ENCODE results near the gene UVSSA.

UVSSA gene

DNA sequence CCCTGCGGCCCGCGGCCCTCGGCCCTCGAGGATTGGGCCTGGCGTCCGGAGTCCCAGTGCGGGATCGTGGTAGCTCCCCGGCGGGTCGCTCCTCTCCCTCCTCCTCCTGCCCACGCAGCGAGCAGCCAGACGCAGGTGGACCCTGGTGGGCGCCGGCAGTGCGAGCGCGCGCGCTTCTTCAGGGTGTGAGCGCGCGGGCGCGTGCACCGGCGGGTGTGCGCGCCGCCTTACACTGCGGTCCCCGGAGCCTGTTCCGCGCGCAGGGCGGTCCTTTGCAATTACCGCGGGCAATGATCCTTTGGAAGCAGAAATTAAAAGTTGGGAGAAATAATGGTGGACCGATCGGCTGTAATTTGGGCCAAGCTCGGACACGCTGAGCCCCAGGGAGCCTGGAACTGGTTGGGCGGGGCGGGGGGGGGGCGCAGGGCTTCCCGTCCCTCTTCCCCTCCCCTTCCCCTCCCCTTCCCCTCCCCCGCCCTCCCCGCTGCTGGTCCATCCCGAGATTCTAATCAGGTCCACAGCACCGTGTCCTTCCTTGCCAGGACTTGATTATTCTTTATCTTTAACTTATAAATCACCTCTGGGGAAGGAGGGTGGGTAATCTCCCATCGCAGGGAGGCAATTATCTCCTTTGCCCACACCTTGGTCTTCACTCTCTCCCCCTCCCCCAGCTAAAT lies 60.8 kb downstream of the UVSSA start:
- DNase-seq (ENCODE audit: low read depth in 2 of 2), result no peak

DNA sequence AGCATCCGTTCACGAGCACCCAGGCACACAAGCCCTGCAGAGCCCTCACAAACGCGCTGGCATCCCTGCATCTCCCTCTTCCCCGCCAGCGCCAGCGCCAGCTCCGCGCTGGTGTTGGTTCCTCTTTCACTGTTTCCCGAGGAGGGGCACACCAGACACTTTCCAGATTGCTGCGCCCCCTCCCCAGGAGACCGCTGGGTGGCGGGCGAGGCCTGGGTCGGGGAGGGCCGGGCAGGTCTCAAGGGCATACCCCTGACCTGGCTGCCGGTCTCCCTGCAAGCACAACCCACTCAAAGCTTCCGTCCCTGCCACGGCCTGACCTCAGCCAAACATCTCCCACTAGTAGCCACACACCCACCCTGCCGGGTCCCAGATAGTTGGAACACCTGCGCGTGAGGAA lies 61.4 kb downstream of the UVSSA start:
- DNase-seq (ENCODE audit: low read depth in 2 of 2), result no peak

DNA sequence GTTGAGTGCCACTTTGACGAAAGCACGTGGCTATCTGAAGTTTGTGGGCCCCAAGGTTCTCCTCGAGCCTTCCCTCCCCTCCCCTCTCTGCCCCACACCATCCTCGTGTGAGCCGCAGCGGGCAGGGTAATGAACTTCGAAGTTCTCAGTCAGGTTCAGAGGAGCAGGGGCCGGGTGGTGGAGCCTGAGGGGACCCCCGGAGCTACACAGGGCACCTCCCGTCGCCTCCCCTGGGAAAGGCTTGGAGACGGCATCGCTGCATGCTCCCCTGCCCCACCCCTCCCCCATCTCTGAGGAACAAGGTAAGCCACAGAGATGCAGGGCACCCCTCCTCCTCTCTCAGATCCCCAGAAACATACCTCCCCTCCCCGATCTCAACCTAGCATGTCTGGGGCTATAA lies 62.1 kb downstream of the UVSSA start:
- DNase-seq (ENCODE audit: low read depth in 2 of 2), result no peak

DNA sequence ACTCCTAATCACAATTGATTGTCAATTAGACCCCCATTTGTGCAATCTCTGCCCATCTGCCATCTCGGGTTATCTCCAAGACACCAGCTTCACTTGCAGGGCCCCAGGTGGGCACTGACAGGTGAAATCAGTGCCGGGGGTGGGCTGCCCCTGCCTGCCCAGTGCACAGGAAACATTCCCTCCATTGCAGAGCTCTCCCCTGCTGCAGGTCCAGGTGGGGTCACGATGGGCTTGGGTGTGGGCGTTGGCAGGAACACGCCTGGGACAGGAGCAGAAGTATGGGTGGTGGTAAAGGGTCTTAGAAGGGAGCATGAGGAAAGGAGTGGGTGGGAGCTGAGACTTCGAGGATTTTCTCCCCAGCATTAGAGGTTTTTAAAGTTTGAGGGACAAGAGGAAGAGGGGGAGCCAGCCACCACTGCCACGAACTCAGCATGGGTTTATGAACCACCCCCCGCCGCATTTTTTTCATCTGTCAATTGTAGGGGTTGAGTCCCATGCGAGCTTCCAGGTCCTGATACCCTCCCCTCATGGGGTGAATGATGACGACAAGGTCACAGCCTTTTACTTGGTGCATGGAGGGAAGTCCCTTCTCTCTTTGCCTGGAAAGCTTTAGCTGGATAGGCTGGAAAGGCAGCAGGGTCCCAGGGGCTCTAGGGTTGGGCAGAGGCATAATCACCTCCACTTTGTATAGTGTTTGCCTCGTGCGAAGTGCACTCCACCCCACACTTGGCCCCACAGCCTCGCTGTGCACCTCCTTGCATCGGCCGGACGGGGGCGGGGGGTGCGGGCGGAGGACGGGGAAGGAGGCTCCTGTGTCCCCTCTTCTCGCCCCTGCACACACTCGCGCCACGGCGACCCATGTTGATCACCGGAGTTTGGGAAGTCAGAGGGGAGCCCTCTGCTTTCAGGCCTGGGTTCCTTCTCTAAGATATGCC lies 62.8 kb downstream of the UVSSA start:
- DNase-seq (ENCODE audit: low read depth in 2 of 2), result no peak

DNA sequence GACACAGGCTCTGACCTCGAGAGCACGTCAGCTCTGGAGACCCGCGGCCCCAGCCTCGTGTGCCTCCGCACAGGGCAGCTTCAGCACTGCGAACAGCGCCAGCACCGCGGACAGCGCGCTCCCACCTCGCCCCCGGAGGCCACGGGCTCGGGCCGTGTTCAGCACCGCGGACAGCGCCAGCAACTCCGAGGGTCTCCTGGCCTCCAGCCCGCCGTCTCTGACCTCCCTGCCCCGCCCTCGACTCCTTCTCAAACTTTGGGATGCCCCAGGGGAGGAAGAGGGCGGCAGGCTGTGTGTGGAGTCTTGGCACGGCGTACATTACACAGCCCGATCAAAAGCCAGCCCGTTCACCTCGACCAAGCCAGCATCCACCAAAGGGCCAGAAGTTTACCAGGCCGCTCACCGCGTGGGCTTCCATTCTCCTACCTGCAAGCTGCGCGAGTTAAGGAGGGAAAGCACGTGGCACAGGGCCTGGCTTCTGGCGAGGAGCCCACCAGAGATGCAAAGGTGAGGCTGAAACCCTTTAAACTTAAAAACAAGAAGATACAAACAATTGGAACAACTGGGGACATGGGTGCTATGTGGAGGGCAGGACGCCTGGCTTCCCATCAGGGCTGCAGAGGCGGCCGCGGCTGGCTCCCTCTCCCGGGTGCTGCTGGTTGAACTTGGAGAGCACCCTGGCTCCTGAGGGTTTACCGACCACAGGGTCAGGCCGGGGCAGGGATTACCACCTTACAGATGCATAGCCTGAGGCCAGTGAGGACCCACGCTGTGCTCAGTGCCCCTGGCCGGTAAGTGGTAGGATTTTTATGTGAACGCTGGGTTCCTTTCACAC lies 63.7 kb downstream of the UVSSA start:
- DNase-seq (ENCODE audit: low read depth in 2 of 2), result peak in 1 of 2 donors; percentile 34

DNA sequence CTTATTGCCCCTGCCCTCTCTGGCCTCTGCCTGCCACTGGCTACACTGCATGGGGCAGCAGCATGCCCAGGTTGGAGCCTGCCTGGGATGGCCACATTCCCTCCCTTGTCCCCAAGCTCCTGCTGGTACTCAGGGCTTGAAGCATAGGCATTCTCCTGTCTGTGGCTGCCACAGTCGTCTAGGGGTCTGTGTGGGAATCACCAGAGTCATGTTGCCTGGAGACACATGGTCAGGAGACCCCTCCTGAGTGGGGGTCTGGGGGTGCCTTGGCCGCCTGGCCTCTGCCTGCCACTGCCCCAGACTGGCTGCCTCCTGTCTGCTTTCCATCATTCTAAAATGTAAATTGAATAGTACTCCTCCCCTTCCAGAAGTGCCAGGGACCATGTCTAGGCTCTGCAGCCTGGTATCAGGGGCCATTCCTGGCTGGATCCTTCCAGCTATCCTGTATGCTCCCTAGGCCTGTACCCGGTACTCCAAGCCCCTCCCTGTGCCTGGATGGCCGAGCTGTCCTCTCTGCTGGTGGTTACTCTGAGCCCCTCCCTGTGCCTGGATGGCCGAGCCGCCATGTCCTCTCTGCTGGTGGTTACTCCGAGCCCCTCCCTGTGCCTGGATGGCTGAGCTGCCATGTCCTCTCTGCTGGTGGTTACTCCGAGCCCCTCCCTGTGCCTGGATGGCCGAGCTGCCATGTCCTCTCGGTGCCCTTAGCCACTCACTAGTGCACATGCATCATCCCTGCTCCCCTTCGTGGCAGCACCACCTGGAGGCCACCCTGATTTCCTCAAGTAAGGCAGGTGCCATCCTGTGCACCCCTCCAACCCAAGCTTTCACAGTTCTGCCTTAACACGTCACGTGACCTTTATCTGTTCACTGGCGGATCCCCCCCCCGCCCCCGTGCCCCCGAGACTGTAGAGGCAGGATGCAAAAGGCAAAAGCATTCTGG lies 64.7 kb downstream of the UVSSA start:
- DNase-seq (ENCODE audit: low read depth in 2 of 2), result no peak

DNA sequence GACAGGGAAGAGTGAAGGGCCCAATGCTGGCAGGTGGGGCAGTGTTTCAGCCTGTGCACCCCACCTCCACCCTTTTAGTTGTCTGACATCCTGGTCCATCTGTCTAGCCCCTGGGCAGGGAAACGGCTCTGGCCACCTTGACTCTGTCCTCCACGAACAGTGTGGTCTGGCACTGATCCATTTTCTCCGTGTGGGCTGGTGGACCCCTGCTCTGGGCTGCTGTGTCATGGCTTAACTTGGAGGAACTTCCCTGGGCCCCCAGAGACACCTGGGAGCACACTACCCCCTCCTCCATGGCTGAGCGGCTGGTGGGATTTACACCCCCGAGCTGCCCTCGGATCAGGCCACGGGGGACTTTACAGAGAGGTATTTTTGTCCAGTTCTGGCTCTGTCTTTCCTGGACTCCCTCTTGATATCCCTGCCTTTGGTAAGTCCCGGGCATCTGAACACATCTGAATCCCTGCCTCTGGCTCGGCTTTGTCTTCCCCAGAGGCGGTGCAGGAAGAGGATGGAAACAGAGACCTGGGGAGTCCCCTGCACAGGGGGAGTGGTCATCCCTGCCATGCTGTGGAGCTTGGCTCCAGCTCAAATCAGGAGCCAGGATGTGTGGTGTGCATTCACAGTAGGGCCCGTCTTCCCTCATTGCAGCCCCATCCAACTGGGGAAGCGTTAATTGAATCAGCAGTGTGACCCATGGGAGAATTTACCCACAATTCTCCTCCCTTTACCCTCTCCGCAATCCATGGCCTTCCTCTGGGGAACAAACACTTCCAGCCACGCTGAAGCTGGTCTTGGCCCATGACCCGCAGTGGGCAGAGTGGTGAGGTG lies 65.6 kb downstream of the UVSSA start:
- DNase-seq (ENCODE audit: low read depth in 2 of 2), result no peak

DNA sequence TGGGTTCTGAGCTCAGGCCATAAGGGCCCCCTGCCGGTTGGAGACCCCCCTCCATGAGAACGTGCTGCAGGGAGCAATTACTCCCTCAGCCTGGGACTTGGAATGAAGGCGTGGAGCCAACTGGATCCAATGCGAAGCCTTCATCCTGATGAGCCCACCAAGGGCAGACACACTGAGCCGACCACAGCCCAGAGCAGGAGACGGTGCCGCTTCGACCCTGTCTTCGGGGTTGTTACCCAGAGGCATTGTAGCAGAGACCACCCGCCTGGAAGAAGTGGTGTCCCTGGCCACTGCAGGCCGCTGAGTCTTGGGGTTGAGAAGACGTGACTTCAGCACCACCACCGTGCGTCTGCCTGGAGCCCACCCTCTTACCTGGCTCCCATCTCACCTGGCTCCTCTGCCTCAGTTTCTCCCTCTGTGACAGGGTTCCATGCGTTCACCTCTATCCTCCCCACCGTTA lies 66.2 kb downstream of the UVSSA start:
- DNase-seq (ENCODE audit: low read depth in 2 of 2), result no peak

DNA sequence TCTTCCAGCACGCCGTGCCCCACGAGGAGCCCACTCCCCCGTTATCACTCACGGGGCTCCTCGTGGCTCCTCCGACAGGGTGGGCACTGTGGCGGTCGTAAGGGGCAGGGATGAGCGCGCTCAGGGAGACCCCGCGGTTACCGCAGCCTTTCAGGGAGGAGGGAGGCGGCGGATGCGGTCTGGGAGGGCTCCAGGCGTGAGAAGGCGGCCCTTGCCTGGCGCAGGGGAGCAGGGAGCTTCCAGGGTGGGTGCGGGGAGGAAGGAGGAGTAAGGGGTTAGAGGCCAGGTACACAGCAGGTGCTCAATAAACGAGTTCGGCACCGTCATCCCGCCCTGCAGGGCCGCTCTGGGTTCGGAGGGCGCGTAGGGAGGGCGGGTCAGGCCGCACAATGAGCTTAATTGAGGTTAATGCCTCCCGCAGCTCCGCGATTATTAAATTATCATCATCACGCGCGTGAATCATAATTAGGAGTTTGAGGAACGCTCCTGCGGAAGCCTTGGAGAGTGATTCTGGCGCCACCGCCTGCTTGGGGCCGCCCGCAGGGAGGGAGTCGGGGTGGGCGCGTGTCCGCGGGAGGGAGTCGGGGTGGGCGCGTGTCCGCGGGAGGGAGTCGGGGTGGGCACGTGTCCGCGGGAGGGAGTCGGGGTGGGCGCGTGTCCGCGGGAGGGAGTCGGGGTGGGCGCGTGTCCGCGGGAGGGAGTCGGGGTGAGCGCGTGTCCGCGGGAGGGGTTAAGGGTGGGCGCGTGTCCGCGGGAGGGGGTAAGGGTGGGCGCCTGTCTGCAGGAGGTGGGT lies 66.9 kb downstream of the UVSSA start:
- DNase-seq (ENCODE audit: low read depth in 2 of 2), result no peak

DNA sequence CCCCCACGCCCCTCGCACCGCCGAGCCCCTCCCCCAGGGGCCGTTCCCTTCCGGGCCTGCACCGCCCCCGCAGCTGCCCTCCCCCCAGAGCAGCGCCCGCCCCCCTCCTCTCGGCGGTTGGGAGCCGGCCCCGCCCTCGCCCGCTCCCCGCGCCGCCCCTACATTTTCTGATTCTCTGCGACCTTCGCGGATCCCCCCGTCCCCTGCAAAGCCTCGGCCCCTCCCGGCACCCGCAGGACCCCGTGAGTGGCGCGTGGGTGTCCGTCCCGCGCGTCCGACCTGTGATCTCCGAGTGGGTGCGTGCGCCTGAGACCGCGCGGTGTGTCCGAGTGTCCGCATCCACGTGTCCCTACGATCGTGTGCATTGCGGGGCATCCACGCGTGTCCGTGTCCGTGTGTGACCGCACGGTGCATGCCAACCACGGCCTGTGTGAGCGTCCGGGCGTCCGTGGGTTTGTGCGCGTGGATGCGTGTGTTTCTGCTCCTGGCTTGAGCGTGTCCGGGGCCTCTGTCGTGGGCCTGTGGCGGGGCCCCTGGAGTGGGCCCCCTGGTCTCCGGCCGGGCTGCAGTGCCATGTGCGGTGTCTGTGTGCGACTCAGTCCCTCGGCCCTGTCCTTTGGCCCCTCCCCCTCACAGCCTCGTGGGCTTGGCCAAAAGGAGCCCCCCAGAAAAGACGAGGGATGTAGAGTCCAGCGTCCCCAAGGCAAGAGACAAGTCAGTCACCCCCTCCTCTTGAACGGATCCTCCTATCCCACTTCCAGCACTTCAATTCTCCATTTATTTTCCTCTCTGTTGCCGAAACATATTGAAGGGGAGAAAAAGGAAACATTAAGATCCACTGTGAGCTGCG lies 68.0 kb downstream of the UVSSA start:
- DNase-seq (ENCODE audit: low read depth in 2 of 2), result no peak

DNA sequence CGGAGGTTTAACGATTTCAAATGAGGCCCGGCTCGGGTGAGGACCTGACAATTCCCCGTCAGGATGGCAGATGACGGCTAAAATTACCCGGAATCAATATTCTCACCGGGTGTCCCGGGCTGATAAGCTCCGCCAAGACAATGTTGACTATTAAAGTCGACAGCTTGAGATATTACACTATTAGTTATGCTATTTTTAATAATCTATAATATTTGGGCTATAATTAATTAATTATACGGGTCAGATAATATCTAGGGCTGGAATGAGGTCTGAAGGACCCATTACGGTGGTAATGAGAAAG lies 68.6 kb downstream of the UVSSA start:
- DNase-seq (ENCODE audit: low read depth in 2 of 2), result no peak

DNA sequence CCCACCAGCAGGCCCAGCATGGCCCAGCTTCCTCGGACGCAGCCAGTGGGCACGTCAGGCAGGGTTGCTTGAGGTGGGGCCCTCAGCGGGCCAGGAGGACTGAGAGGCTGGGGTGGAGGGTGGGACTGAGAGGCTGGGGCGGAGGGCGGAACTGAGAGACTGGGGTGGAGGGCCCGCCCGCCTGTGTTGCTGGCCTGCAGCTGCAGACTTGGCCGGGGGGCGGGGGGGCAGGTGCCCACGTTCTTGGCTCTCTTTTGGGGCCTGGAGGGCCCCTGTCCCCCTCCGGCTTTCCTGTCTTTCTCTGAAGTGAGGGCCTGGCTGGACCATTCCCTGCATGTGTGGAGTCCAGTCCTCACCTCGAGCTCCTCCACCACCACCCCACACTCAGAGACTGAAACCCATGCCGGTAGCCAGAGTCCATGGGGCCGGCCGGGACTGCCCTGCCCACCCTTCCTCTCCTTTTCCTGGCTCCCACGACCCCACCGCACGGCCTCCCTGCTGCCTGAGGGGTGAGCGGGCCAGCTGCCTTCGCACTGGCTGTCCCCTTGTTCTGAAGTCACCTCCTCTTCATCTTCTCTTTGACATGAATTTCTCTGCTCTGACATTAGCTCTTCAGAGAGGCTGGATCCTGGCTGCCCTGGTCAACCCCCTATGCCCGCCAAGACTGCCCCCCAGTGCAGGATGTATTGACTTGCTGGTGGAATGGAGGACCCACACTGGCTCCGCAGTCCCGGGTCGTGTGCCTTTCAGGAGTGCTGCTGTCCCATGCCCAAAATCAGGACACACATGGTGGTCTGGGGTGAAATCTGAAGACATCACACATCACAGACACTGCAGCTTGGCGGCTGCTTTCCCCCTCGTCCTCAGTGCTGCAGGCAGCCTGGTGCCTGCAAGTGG lies 69.3 kb downstream of the UVSSA start:
- DNase-seq (ENCODE audit: low read depth in 2 of 2), result no peak

DNA sequence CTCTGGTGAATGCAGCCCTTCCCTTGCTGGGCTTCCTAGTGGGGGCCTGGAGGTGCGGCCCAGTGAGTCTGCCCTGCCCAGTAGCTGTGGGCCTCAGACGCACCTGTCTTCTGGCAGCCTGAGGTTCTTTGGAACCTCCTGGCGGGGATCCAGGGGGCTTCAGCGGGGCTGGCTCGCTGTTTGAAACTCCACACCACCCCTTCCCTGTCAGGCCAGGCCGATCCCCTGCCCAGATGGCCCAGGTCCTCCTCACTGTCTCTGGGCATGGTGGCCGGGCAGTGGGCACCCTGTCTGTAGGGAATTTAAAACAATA lies 69.9 kb downstream of the UVSSA start:
- no peak for DNase-seq (ENCODE audit: low read depth in 2 of 2)

DNA sequence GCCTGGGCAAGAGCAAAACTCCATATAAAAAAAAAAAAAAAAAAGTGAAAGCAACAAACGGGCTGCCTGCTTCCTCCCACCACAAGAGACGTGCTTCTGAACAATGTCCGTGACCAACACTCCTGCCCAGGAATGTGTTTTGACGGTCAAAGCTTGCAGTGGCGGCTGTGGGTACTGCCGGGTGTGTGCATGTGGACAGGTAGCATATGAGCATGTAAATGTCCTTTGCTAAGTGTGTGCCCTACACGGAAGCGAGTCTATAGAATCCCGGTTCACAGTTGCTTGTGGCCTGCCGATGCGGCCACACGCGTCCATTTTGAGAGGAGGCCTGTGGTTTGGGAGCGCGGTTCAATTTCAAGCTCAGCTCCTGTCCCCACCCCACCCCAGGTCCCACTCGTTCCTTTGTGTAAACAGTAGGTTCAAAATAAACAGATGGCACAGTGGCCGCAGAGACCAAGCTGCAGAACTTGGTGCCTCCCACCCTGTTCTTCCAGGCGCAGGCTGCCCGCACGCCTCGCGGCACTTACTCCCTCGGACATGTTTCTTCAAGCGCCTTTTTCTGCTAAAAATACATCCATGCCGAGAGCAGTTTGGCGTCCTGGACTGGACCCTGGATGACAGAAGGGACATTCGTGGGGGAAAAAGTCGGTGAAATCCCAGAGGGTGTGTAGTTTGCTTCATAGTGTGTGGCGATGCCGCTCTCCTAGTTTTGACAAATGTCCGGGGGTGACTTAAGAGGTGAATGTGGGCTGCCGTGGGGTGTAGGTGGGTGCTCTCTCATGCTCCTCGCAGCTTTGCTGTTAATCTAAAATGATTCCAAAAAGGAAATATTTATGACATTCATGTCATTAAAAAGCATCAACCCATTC lies 70.7 kb downstream of the UVSSA start:
- DNase-seq (ENCODE audit: low read depth in 2 of 2), result no peak

DNA sequence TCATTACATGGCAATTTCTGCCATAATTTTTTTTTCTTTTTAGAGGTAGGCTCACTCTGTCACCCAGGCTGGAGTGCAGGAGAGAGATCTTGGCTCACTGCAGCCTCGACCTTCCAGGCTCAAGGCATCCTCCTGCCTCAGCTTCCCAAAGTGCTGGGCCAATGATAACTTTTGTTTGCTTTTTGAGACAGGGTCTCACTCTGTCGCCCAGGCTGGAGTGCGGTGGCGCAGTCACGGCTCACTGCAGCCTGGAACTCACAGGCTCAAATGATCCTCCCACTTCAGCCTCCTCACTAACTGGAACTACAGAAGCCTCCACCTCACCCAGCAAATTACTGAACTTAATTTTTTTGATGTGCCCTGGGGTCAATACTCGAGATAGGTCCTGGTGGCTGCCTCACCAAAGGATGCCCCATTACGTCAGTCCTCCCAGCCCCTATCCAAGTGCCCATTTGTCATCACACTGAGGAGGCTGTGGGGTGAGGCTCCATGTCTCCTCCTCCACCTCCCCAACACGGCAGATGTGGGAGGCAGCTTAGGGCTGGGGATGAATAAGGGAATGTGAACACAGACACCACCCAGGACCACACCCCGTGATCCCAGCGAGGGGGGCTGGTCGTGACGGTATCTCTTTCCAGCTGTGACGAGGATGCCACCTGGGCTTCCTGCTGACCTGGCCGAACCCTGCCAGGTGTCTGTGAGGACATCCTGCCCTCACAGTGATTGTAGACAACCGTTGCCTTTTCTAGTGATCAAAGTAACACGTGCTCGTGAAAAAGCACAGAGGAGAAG lies 71.7 kb downstream of the UVSSA start:
- no peak for DNase-seq (ENCODE audit: low read depth in 2 of 2)

DNA sequence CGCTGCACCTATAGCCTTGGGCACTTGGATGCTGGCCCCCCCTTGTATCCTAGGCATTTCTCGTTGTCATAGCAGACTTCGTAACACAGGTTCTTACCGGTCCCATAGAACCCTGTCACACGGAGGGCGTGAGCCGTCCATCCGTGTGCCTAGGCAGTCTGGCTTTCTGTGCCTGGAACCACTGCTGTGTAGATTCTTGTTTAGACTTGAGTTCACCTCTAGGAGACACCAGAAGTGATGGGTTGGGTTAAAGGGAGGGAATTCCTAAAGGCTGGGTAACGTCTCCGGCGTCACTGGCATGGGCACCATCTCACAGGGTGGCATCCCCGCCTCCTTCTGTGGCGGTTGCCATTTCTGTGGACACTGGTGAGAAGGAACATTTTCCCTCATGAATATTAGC lies 72.7 kb downstream of the UVSSA start:
- no peak for DNase-seq (ENCODE audit: low read depth in 2 of 2)

Data from stimulated activated CD4-positive, alpha-beta T cell treated with anti-CD3 and anti-CD28 coated beads, Interleukin-1b, Interleukin-23, amount 100 ng/mL, for 4 hours (primary cell).